ENCODE results near the gene MEGF8. TPM values are rescaled to one million over a fixed set of nuclear protein-coding genes. Genes with fewer than 3 reads are reported as not detected.

The MEGF8 gene
- total and polyA plus RNA-seq, 2 of the 13 experiments (the other 11 are each of a cell fraction or from before 2014, with no cell fraction given), result 4.0 to 8.8 TPM

DNA sequence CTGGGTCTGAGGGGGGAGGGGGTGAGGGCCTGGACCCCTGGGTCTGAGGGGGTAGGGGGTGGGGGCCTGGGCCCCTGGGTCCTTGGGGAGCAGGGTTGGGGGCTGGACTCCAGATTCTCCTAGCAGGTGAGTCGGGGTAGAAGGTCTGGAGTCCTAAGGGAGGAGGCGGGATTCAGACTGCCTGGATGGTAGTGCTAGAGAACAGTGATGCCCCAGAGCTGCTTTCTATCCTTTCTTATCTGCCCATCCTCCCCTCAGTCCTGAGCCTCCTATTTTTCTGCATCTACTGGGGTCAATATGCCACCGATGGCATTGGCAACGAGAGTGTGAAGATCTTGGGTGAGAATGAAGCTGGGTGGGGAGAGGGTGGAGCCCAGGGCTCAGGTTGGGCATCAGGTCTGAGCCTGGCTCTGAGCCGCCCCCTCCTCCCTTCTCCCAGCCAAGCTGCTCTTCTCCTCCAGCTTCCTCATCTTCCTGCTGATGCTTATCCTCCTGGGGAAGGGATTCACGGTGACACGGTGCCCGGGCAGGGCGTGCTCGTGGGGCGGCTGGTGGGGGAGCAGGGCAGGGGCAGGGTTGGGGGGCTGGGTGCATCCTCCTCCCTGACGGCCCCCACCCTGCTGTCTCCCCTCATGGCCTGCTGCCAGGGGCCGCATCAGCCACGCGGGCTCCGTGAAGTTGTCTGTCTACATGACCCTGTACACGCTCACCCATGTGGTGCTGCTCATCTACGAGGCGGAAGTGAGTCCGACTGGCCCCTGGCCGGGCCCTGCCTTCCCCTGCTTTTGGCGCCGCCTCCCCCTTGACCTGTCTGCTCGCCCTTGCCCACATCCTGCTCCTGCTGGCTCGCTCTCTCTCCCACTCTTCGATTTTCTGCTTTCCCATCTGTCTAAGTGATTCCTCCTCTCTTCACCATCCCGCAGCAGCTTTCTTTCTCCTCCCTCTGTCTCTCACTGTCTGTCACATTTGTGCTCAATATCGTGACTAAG lies 8.9 kb upstream of the MEGF8 start (continued):
- no peak for TF ChIP-seq ZNF354B (CRISPR knock-in tag; IDR thresholded peaks at IDR 0.05)
- TF ChIP-seq ZNF816 (CRISPR knock-in tag; IDR thresholded peaks at IDR 0.05; ENCODE audit: borderline replicate concordance), result no peak
- no peak for TF ChIP-seq TMF1 (CRISPR knock-in tag; IDR thresholded peaks at IDR 0.05; ENCODE audit: low read depth)
- TF ChIP-seq, protein P1, sequence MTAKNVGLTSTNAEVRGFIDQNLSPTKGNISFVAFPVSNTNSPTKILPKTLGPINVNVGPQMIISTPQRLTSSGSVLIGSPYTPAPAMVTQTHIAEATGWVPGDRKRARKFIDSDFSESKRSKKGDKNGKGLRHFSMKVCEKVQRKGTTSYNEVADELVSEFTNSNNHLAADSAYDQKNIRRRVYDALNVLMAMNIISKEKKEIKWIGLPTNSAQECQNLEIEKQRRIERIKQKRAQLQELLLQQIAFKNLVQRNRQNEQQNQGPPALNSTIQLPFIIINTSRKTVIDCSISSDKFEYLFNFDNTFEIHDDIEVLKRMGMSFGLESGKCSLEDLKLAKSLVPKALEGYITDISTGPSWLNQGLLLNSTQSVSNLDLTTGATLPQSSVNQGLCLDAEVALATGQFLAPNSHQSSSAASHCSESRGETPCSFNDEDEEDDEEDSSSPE (CRISPR knock-in tag; IDR thresholded peaks at IDR 0.05), result 0 out of 2 replicates have a peak, but pooled peaks have one; percentile 43
- TF ChIP-seq ZNF260 (CRISPR knock-in tag; IDR thresholded peaks at IDR 0.05; ENCODE audit: borderline replicate concordance, low read depth), result no peak
- TF ChIP-seq ZNF720 (CRISPR knock-in tag; IDR thresholded peaks at IDR 0.05), result no peak
- TF ChIP-seq BRD4 (CRISPR knock-in tag; IDR thresholded peaks at IDR 0.05), result no peak
- no peak for TF ChIP-seq ZSCAN30 (CRISPR knock-in tag; IDR thresholded peaks at IDR 0.05)
- no peak for TF ChIP-seq NFYB (CRISPR knock-in tag; IDR thresholded peaks at IDR 0.05)
- TF ChIP-seq, protein P2, sequence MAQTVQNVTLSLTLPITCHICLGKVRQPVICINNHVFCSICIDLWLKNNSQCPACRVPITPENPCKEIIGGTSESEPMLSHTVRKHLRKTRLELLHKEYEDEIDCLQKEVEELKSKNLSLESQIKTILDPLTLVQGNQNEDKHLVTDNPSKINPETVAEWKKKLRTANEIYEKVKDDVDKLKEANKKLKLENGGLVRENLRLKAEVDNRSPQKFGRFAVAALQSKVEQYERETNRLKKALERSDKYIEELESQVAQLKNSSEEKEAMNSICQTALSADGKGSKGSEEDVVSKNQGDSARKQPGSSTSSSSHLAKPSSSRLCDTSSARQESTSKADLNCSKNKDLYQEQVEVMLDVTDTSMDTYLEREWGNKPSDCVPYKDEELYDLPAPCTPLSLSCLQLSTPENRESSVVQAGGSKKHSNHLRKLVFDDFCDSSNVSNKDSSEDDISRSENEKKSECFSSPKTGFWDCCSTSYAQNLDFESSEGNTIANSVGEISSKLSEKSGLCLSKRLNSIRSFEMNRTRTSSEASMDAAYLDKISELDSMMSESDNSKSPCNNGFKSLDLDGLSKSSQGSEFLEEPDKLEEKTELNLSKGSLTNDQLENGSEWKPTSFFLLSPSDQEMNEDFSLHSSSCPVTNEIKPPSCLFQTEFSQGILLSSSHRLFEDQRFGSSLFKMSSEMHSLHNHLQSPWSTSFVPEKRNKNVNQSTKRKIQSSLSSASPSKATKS (CRISPR knock-in tag; IDR thresholded peaks at IDR 0.05), result no peak
- no peak; the same call in 1 of the 2 replicates for TF ChIP-seq ZNF557 (CRISPR knock-in tag; IDR thresholded peaks at IDR 0.05)
- TF ChIP-seq, protein P3, sequence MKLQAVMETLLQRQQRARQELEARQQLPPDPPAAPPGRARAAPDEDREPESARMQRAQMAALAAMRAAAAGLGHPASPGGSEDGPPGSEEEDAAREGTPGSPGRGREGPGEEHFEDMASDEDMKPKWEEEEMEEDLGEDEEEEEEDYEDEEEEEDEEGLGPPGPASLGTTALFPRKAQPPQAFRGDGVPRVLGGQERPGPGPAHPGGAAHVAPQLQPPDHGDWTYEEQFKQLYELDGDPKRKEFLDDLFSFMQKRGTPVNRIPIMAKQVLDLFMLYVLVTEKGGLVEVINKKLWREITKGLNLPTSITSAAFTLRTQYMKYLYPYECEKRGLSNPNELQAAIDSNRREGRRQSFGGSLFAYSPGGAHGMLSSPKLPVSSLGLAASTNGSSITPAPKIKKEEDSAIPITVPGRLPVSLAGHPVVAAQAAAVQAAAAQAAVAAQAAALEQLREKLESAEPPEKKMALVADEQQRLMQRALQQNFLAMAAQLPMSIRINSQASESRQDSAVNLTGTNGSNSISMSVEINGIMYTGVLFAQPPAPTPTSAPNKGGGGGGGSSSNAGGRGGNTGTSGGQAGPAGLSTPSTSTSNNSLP (IDR thresholded peaks at IDR 0.05; ENCODE audit: low read depth, low read length), result no peak
- no peak for TF ChIP-seq ZNF605 (CRISPR knock-in tag; IDR thresholded peaks at IDR 0.05)
- TF ChIP-seq ZNF232 (CRISPR knock-in tag; IDR thresholded peaks at IDR 0.05; ENCODE audit: borderline replicate concordance), result no peak
- TF ChIP-seq, protein P4, sequence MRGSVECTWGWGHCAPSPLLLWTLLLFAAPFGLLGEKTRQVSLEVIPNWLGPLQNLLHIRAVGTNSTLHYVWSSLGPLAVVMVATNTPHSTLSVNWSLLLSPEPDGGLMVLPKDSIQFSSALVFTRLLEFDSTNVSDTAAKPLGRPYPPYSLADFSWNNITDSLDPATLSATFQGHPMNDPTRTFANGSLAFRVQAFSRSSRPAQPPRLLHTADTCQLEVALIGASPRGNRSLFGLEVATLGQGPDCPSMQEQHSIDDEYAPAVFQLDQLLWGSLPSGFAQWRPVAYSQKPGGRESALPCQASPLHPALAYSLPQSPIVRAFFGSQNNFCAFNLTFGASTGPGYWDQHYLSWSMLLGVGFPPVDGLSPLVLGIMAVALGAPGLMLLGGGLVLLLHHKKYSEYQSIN (CRISPR knock-in tag; IDR thresholded peaks at IDR 0.05; ENCODE audit: borderline replicate concordance), result no peak
- no peak for TF ChIP-seq TBP (CRISPR knock-in tag; IDR thresholded peaks at IDR 0.05)
- TF ChIP-seq, protein P5, sequence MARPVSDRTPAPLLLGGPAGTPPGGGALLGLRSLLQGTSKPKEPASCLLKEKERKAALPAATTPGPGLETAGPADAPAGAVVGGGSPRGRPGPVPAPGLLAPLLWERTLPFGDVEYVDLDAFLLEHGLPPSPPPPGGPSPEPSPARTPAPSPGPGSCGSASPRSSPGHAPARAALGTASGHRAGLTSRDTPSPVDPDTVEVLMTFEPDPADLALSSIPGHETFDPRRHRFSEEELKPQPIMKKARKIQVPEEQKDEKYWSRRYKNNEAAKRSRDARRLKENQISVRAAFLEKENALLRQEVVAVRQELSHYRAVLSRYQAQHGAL (CRISPR knock-in tag; IDR thresholded peaks at IDR 0.05; ENCODE audit: not compliant biosample characterization), result no peak
- TF ChIP-seq, protein P6, sequence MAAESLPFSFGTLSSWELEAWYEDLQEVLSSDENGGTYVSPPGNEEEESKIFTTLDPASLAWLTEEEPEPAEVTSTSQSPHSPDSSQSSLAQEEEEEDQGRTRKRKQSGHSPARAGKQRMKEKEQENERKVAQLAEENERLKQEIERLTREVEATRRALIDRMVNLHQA (CRISPR knock-in tag; IDR thresholded peaks at IDR 0.05), result no peak
- TF ChIP-seq ZSCAN21 (CRISPR knock-in tag; IDR thresholded peaks at IDR 0.05; ENCODE audit: borderline replicate concordance), result no peak
- no peak for TF ChIP-seq MAFF (IDR thresholded peaks at IDR 0.05; ENCODE audit: low read depth, low read length)
- no peak for TF ChIP-seq ZNF878 (CRISPR knock-in tag; IDR thresholded peaks at IDR 0.05)
- TF ChIP-seq HOXA5 (CRISPR knock-in tag; IDR thresholded peaks at IDR 0.05), result no peak
